Right kidney (tissue), 1 donor: ENCODE measurements around the gene IL1RAP.

Experiments
- DNase-seq: peaks from one replicate; pipeline ENCODE4 v3.0.0-alpha.2; 2016

The IL1RAP gene

DNA sequence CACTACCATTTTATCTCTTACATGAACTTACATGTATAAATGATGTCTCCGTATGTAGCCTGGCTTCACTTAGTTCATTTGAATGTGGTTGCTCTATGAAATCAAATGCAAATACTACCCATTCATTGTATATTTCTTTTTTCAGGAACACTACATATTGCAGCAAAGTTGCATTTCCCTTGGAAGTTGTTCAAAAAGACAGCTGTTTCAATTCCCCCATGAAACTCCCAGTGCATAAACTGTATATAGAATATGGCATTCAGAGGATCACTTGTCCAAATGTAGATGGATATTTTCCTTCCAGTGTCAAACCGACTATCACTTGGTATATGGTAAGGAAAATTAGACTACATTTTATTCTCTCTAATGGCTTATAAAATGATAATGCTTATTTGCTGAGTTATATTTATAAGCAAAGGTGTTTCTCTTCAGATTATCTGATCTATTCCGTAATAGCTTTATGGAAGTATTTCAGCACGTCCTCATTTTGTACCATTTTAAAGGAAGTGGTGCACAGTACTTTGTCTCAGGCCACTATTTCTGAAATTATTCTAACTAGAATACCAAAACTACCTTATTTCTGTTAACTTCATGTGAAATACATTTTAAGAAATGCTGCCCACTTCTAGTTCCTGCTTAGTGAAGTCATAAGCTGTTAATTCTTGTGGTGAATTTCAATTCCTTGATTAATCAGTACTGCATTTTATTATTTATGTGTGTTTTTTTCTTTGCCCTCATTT, 95.1 kb downstream of the IL1RAP start:
- no peak for DNase-seq

DNA sequence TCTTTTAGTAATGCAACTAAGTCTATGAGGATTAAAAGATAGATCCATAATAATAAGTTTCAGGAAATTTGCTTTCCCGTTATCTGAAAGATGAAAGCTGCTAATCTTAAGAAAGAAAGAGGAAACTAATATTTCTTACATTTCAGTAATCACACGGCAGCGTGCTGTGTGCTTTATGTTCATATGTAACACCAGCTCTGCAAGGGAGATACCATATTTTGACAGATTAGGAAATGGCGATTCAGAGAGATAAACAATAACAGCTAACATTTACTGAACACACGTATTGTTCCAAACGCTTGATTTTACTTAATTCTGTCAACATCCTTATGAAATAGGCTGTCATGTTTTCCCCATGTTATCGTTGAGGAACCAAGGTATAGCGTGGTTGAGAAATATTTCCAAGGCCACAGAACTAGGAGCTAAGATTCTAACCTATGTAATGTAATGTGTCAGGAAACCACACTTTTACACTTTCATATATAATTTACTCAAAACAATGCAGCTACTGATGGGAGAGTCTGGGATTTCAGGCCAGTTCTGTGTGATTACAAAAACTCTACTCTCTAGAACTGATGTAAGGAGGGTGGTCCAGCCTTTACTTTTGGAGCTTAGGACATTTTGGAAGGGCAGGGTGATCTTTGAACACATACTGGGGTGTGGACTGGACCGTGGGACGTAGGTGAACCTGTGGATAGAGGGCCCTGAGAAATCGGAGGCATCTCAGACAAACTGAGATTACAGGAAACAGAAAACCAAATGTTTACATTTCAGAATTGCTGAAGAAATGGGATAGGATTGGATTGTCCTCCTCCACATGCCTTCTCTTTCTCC, 100.6 kb downstream of the IL1RAP start:
- no peak for DNase-seq

DNA sequence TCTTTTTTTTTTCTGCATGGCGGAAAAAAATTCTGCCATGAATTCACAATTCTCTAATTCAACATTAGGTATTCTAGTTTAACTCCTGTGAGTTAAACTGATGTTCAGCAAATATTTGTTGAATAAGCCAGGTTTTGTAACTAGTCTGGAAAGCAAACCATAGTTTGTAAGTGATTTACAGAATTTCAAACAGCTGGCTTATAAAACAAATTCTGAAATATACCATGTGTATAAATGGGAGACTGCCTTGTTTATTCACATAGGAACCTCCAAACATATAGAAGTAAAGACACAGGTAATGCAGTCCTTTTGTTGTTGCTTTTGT, 101.1 kb downstream of the IL1RAP start:
- DNase-seq = no peak

DNA sequence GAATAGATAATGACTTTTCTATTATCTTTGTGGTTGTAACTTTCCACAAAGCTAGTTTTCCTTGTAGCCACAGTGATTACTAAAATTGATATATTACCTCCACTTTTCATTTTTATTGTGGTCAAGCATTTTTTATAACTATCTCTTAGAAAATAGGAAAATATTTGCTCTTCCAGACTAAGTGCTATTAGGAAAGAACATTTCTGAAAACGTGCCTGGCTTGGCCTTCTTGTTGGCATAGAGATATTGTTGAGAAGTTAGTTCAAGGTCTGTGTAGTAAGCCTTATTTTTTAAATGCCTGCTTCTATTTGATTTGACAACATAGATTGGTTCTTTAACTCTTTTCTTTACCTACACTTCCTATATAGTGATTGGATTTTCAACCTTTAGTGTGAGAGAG, 101.7 kb downstream of the IL1RAP start:
- DNase-seq = no peak

DNA sequence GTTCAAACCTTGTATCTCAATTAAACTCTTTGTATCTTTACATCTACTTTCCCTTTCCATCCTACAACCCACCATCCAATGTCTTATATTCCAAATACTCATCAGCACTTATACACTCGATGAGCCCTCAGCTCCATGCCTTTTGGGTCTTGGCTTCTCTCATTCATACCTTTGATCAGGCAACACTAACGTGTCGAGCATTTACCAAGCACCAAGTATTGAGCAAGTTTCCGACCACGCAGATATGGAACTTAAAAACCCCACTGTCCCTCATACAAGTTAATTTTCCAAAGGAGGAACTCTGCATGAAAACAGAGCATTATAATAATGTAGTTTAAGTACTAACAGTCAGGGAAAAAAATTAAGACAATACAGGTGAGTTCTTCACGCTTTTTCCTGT, 102.8 kb downstream of the IL1RAP start:
- no peak for DNase-seq

DNA sequence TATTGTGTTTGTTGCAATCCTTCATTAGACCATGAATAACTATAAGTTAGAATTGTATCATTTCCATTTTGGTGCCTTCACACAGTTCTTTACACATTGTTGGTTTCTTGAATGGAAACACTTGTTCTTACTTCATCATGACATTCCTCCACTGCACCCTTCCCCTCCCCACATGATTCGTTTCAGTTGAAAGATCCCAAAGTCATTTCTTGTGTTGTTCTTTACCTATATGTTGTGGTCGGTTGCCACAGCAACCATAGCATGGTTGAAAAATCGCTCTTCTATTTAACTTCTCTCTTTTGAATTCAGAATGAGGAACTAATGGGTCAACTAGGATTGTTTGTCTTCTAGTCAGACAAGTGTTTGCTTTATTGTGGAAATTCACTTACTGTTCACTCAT, 103.3 kb downstream of the IL1RAP start:
- peak; percentile 12 for DNase-seq

DNA sequence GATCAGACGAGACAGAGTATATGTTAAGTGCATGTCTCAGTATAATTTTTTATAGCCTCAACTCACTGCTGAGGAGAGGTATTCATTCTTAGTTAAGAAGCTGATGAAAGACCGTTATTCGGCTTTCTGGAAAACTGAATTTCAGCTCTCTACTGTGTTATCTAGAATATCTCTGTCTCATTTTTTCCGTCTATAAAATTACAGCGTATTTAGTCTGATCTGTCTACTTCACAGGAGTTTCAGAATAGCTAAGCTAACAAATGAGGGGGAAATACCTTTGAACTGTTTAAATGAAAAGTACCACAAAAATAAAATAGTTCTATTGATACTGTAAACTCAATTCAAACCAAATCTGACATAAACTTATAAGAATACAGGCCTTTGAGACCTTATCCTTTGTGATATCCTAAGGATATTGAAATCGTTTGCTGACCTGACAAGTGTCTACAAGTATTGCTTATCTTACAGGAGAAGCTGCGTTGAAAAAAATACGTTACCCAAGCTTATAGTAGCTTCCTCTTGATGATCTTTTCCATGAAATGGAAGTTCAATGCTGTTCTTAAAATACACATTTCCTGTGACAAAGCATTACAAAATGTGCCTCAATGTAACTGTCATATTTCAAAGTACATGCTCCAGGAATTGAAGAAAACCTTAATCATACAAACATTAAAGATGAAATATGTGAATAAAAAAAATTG, 104.6 kb downstream of the IL1RAP start:
- no peak for DNase-seq

DNA sequence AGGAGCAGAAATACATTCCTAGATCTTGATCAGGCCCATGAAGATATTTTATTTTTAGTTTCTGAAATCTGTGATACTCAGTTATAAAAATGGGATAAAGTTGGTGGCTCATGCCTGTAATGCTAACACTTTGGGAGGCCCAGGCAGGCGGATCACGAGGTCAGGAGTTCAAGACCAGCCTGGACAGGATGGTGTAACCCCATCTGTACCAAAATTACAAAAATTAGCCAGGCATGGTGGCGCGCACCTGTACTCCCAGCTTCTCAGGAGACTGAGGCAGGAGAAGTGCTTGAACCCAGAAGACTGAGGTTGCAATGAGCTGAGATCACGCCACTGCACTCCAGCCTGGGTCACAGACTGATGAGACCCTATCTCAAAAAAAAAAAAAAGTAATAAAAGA, 105.5 kb downstream of the IL1RAP start:
- no peak for DNase-seq

DNA sequence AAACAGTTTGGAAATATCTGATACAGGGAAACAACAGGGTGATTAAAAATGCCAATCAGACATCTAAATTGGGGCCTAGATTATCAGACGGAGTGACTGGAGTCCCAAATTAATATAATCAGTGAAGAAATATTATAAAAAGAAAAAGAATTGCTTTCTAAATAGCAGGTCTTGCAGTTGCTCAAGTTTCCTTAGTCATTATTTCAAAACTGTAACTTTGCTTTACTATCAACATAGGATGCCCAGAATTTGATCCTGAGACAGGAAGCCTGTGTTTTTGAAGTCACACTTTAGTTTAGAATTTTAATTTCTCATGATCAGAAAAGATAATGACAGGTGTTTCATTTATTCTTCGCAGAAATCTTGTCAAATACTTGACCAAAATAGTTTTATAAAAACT, 105.9 kb downstream of the IL1RAP start:
- DNase-seq = no peak

DNA sequence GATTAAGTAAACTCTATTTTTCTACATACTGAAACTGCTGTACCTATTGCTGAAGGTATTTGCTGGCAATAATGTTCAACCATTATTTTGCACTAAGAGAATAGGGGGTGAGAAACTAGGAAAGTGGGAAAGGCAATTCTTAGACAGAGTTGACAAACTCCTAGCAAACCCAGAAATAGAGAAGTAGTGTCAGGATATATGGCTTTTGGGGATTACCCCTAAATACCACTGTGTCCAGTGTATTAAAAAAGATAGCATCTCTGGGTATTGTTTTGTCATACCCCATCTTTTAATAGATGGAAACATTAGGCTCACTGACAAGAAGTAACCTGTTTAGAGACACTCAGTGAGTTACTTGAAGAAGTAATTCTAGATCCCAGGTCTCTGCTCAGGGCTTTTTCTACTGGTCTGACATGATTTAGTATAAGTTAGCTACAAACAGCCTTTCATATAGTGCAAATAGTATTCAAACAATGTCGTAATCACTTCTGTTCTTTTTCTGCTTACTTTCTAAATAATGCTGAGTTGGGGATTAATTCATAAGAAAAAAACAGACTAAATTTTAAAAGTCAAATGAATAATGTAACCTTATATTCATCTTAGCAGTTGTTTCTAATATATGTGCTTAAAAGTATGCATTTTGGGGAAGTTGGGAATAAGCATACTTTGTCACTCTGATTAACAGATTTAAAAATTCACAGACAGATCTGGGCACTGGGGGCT, 107.2 kb downstream of the IL1RAP start:
- DNase-seq = no peak

DNA sequence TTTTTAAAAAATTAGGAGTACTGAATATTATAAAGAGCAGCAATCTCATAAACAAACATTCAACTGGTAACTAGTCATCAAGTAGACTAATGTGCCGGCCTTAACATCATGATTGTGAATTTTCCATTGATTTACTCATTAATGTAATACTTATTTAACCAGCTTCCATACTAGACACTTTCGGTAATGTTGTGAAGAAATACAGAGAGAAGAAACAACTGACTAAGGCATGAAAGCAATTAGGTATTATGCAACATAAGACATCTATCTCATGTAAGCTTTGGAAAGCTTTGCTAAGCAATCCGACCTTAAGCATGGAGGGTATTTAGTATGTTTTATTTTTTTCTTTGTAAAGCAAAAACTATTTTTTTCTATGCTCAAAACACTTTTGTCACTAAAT, 108.0 kb downstream of the IL1RAP start:
- no peak for DNase-seq

DNA sequence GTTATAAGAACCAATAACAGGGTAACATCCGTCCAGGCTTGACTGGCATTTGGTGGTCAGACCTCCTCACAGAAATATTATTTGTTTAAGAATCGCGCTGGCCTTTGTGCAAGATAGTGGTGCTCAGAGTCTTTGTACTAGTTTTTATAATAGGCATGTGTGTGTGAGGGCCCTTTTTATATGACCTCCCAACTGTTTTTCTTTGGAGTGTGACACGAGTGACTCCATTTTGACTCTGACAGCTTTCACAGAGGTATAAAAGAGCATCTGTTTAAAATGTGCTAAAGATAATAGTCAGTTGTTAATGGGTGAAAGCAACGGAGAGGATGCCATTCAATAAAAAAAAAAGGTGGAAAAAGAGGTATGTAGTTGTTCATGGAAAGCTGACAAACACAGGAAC, 110.4 kb downstream of the IL1RAP start:
- DNase-seq = no peak

DNA sequence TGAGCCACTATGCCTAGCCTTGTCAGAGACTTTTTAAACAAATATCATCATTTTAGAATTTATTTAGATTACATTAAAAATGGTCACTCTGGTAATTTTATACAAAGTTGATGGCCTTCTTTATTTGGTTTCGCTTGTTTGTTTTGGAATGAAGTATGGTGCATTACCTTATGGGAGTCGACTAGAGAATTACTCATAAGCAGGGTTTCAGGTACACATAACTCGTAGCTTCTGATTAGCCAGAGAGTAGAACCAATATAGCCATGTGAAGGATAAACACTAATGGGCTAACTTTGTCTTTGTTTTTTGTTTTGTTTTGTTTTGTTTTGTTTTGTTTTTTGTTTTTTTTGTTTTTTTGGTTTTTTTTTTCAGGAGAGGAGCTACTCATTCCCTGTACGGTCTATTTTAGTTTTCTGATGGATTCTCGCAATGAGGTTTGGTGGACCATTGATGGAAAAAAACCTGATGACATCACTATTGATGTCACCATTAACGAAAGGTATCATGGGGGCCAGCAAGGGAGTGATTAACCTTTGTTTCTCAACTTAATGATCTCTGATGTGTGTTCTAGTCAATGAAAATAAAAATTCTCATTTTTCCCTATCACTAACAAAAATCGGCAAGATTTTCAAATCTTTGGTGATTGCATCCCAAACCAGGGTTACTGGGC, 113.2 kb downstream of the IL1RAP start:
- DNase-seq = no peak

DNA sequence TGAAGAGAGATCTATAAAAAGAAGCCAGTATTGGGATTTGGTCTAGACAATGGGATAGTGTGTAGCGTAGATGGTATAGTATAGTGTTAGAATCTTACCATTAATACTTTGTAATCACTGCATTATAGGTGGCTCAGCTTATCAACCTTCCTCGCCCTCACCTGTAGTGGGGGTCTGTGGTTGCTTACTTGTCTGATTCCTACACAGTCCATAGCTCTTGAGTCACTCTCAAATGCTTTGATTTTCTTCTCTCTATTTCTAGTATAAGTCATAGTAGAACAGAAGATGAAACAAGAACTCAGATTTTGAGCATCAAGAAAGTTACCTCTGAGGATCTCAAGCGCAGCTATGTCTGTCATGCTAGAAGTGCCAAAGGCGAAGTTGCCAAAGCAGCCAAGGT, 115.2 kb downstream of the IL1RAP start:
- DNase-seq = no peak

DNA sequence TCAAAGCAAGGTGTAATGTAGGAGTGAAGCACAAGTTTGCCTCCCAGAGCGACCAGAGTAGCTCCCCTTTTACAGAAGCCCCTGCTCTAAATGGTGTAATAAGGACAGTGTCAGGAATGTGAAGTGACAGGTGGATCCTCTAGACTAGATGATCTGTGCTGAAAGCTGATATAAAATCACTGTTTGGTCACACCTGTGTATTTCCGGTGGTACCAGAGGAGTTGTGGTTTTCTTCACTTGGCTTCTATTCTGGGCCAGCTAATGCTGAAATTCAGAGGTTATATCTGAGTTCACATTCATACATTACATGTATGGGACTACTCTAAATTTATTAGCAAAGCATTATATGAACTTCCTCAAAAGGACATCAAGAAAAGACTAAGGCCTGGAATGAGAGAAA, 117.4 kb downstream of the IL1RAP start:
- DNase-seq = no peak

DNA sequence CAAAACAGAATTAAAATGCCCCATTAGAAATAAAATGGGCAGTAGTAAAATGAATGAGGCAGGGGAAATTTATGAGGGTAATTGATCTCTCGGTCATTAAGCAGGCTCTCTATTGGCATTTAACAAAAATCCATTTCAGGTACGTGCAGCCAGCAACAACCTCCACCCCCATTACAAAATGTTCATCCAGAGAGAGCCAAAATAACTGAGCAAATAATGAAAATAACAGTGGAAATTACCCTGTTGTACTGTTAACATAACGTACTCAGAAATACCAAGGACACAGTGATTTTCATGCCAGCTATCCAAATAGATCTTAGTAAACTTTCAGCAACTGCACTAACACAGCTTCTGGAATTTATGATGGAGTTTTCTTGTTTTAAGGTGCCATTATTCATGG, 127.7 kb downstream of the IL1RAP start:
- no peak for DNase-seq

DNA sequence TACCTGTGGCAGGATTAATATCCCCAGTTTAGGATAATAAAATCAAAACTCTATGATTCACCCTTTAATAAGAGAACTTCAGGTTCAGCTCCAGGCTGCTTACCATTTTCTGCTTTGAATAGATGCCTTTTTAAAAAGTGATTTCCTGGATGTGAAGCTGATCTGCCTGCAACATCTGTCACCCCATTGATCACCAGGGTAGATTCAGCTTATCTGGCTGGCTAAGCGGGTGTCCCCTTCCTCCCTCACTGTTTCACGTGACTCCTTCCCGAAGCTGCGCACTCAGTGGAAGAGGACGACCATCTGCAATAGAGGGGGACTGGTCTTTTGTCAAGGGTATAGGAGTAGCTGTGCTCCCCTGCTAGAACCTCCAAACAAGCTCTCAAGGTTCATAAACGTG, 128.1 kb downstream of the IL1RAP start:
- no peak for DNase-seq

DNA sequence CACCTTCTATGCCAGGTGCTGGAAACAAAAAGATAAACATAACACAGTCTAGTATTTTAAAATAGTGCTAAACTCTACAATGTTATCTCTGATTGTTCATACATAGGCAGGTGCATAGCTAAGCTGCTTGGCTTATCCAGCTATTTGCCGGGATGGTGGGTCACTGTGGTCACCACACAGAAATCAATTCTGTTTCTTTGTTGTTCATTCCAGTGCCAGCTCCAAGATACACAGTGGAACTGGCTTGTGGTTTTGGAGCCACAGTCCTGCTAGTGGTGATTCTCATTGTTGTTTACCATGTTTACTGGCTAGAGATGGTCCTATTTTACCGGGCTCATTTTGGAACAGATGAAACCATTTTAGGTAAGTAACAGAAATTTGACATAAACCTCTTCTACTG, 130.2 kb downstream of the IL1RAP start:
- no peak for DNase-seq

DNA sequence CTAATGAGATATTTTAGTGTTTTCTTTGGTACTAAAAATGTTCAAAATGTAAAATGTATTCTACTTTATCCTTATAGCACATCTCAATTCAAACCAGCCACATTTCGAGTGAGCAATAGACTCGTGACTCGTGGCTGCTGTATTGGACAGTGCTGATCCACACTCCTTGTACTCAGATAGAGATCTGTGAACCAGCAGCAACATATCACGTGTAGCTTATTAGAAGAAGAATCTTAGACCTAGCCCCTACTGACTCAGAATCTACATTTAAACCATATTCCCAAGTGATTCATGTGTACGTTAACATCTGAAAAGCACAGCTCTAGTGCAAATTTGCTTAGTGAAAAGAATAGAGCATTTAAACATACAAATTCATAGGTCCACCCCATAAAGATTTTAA, 130.9 kb downstream of the IL1RAP start:
- DNase-seq = no peak

DNA sequence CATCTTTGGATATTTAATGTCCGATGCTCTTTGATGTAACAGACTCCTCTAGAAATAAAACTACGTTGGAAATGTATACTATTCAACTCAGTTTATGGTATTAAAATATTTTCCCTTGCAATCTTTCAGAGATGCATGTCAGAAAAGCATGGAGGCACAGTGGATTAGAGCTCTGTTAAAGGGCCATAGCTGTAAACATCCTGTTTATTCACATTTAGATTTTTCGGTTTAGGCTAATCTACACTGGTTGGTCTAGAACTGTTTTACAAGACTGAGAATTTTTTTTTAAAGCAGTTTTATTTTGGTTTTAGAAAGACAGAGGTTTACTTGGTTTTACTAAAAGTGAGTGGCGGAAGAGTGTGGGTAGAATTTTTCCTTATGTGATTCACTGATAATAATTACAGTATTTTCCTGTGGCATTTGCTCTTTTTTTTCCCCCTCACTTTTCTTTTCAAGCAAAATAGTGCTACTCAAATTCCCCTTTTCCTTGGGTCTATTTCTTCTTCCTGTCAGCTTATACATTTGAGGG, 132.1 kb downstream of the IL1RAP start:
- DNase-seq = no peak

DNA sequence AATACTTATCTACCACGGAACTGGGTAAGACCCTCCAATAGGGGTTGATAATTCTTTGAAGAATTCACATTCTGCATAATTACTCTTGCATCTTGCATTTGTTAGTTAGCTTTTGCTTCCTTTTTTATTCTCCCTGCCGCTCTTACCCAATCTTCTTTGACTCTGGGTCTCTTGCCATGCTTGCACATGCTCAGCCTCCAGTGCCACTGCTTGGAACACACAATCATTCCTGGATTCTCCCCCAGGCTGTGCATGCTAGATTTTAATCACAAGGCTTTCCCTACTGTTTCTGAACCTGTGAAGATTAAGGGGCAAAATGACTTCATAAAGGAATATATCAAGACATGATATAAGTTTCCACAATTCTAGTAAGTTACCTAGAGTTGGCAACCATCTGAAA, 133.1 kb downstream of the IL1RAP start:
- DNase-seq = no peak

DNA sequence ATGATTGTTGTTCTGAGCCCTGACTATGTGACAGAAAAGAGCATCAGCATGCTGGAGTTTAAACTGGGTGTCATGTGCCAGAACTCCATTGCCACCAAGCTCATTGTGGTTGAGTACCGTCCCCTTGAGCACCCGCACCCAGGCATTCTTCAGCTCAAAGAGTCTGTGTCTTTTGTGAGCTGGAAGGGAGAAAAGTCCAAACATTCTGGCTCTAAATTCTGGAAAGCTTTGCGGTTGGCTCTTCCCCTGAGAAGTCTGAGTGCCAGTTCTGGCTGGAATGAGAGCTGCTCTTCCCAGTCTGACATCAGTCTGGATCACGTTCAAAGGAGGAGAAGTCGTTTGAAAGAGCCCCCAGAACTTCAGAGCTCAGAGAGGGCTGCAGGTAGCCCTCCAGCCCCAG, 142.0 kb downstream of the IL1RAP start:
- no peak for DNase-seq
